ENCODE results near the gene DENND1B.

The DENND1B gene

GRCh38 chr1:197567442-197567841 is 207.8 kb downstream of the DENND1B start:
- H3F3A ChIP-seq (ENCODE audit: insufficient read depth, low read length): no peaks in the 10 kb centered on the region
- no peaks in the 10 kb centered on the region for H3K4me1 ChIP-seq (ENCODE audit: low read length)
- no peak overlapping the region for H3K9ac ChIP-seq (ENCODE audit: low read length)
- H3K36me3 ChIP-seq (replicated peaks; ENCODE audit: insufficient read depth, low read length): peaks cover 22% of the 10 kb centered on the region; the same call in 1 of the 2 replicates
- no peak overlapping the region for H3K27ac ChIP-seq (ENCODE audit: low read length)
- no peak overlapping the region for H2AFZ ChIP-seq (ENCODE audit: low read length)
- no peak overlapping the region for H3K4me2 ChIP-seq (ENCODE audit: low read depth, low read length)
- H3K9me2 ChIP-seq (replicated peaks; ENCODE audit: insufficient read depth, low read length): no peaks in the 10 kb centered on the region
- DNase-seq: no peak
- peaks cover 13% of the 10 kb centered on the region; the same call in 1 of the 2 replicates for H3K79me2 ChIP-seq (ENCODE audit: low read length)
- H4K20me1 ChIP-seq (ENCODE audit: insufficient read depth, low read length): no peaks in the 10 kb centered on the region
- no peak overlapping the region for H3K4me3 ChIP-seq (ENCODE audit: low read length)
- TF ChIP-seq CTCF (IDR thresholded peaks at IDR 0.05; ENCODE audit: low read length): no peak
- TF ChIP-seq EZH2phosphoT487 (IDR thresholded peaks at IDR 0.05; ENCODE audit: low read length): no peak
- no peak for TF ChIP-seq EZH2 (optimal IDR thresholded peaks at IDR 0.05; ENCODE audit: low read depth, low read length)
- H3K9me3 ChIP-seq (replicated peaks; ENCODE audit: insufficient read depth, low read length): no peaks in the 10 kb centered on the region
- no peaks in the 10 kb centered on the region for H3K27me3 ChIP-seq (replicated peaks; ENCODE audit: insufficient read depth, low read length)

- Histone ChIP-seq H3K79me2 (ENCODE audit: low read length) (no peaks in the 10 kb centered on the region), H3K9me2 (replicated peaks; ENCODE audit: insufficient read depth, low read length) (no peaks in the 10 kb centered on the region), H3K4me2 (ENCODE audit: low read depth, low read length) (no peak overlapping the region), H2AFZ (ENCODE audit: low read length) (no peak overlapping the region), H3K27ac (ENCODE audit: low read length) (no peak overlapping the region), H3F3A (ENCODE audit: insufficient read depth, low read length) (no peaks in the 10 kb centered on the region), H3K27me3 (replicated peaks; ENCODE audit: insufficient read depth, low read length) (no peaks in the 10 kb centered on the region), H3K4me1 (ENCODE audit: low read length) (no peaks in the 10 kb centered on the region), H3K36me3 (replicated peaks; ENCODE audit: insufficient read depth, low read length) (no peaks in the 10 kb centered on the region; the same call in 1 of the 2 replicates), H3K9me3 (replicated peaks; ENCODE audit: insufficient read depth, low read length) (no peaks in the 10 kb centered on the region), H3K4me3 (ENCODE audit: low read length) (no peak overlapping the region), H4K20me1 (ENCODE audit: insufficient read depth, low read length) (no peaks in the 10 kb centered on the region), H3K9ac (ENCODE audit: low read length) (no peak overlapping the region)
- no peak for DNase-seq
- TF ChIP-seq CTCF (IDR thresholded peaks at IDR 0.05; ENCODE audit: low read length) (no peak), EZH2 (optimal IDR thresholded peaks at IDR 0.05; ENCODE audit: low read depth, low read length) (no peak), EZH2phosphoT487 (IDR thresholded peaks at IDR 0.05; ENCODE audit: low read length) (no peak)
Measured at GRCh38 chr1:197561041-197561440, 214.2 kb downstream of the DENND1B start.

GRCh38 chr1:197559655-197560054 is 215.6 kb downstream of the DENND1B start:
- Histone ChIP-seq H3K36me3 (replicated peaks; ENCODE audit: insufficient read depth, low read length) (no peaks in the 10 kb centered on the region; the same call in 1 of the 2 replicates), H3K9me2 (replicated peaks; ENCODE audit: insufficient read depth, low read length) (no peaks in the 10 kb centered on the region), H3K79me2 (ENCODE audit: low read length) (no peaks in the 10 kb centered on the region), H4K20me1 (ENCODE audit: insufficient read depth, low read length) (no peaks in the 10 kb centered on the region), H3K27me3 (replicated peaks; ENCODE audit: insufficient read depth, low read length) (no peaks in the 10 kb centered on the region), H3K9ac (ENCODE audit: low read length) (no peak overlapping the region), H3K4me3 (ENCODE audit: low read length) (no peak overlapping the region), H3K9me3 (replicated peaks; ENCODE audit: insufficient read depth, low read length) (no peaks in the 10 kb centered on the region), H3F3A (ENCODE audit: insufficient read depth, low read length) (no peaks in the 10 kb centered on the region), H3K4me2 (ENCODE audit: low read depth, low read length) (no peak overlapping the region), H3K27ac (ENCODE audit: low read length) (no peak overlapping the region), H2AFZ (ENCODE audit: low read length) (no peak overlapping the region), H3K4me1 (ENCODE audit: low read length) (peaks cover 6% of the 10 kb centered on the region; the same call in 1 of the 2 replicates)
- no peak for TF ChIP-seq CTCF (IDR thresholded peaks at IDR 0.05; ENCODE audit: low read length)
- no peak for TF ChIP-seq EZH2 (optimal IDR thresholded peaks at IDR 0.05; ENCODE audit: low read depth, low read length)
- TF ChIP-seq EZH2phosphoT487 (IDR thresholded peaks at IDR 0.05; ENCODE audit: low read length): no peak
- DNase-seq: no peak

Data from MM.1S (cell line).